ENCODE results near the gene NOTUM. TPM values are rescaled to one million over a fixed set of nuclear protein-coding genes. Genes with fewer than 3 reads are reported as not detected.

The NOTUM gene
- total RNA-seq, 1 donor from 2014 or later, result 0.60 TPM

GRCh38 chr17:81926451-81927151 lies 34.4 kb downstream of the NOTUM start:
- H3K4me3 Mint-ChIP-seq (ENCODE audit: low read depth), result peak overlapping the region; percentile 86
- peaks cover 27% of the 10 kb centered on the region for H3K4me1 Mint-ChIP-seq (ENCODE audit: low read depth)
- TF ChIP-seq, protein P1, sequence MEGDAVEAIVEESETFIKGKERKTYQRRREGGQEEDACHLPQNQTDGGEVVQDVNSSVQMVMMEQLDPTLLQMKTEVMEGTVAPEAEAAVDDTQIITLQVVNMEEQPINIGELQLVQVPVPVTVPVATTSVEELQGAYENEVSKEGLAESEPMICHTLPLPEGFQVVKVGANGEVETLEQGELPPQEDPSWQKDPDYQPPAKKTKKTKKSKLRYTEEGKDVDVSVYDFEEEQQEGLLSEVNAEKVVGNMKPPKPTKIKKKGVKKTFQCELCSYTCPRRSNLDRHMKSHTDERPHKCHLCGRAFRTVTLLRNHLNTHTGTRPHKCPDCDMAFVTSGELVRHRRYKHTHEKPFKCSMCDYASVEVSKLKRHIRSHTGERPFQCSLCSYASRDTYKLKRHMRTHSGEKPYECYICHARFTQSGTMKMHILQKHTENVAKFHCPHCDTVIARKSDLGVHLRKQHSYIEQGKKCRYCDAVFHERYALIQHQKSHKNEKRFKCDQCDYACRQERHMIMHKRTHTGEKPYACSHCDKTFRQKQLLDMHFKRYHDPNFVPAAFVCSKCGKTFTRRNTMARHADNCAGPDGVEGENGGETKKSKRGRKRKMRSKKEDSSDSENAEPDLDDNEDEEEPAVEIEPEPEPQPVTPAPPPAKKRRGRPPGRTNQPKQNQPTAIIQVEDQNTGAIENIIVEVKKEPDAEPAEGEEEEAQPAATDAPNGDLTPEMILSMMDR (IDR thresholded peaks at IDR 0.05; ENCODE audit: unreplicated experiment), result no peak
- peak; percentile 55 for DNase-seq (ENCODE audit: low spot score, unreplicated experiment)
- H3K36me3 Mint-ChIP-seq (ENCODE audit: insufficient read depth), result no peaks in the 10 kb centered on the region
- peak overlapping the region; percentile 99 for H3K27ac Mint-ChIP-seq
- H3K9me3 Mint-ChIP-seq (ENCODE audit: low read depth), result no peaks in the 10 kb centered on the region
- H3K27me3 Mint-ChIP-seq, result peaks cover 3% of the 10 kb centered on the region

GRCh38 chr17:81925860-81926450 lies 35.0 kb downstream of the NOTUM start:
- Mint-ChIP-seq H3K4me3 (ENCODE audit: low read depth) (peak overlapping the region; percentile 86), H3K27ac (peak overlapping the region; percentile 99), H3K27me3 (peaks cover under 1% of the 10 kb centered on the region), H3K36me3 (ENCODE audit: insufficient read depth) (peaks cover 3% of the 10 kb centered on the region), H3K4me1 (ENCODE audit: low read depth) (peaks cover 27% of the 10 kb centered on the region), H3K9me3 (ENCODE audit: low read depth) (no peaks in the 10 kb centered on the region)
- no peak for DNase-seq (ENCODE audit: low spot score, unreplicated experiment)
- TF ChIP-seq, protein P1 (IDR thresholded peaks at IDR 0.05; ENCODE audit: unreplicated experiment), result no peak

DNA sequence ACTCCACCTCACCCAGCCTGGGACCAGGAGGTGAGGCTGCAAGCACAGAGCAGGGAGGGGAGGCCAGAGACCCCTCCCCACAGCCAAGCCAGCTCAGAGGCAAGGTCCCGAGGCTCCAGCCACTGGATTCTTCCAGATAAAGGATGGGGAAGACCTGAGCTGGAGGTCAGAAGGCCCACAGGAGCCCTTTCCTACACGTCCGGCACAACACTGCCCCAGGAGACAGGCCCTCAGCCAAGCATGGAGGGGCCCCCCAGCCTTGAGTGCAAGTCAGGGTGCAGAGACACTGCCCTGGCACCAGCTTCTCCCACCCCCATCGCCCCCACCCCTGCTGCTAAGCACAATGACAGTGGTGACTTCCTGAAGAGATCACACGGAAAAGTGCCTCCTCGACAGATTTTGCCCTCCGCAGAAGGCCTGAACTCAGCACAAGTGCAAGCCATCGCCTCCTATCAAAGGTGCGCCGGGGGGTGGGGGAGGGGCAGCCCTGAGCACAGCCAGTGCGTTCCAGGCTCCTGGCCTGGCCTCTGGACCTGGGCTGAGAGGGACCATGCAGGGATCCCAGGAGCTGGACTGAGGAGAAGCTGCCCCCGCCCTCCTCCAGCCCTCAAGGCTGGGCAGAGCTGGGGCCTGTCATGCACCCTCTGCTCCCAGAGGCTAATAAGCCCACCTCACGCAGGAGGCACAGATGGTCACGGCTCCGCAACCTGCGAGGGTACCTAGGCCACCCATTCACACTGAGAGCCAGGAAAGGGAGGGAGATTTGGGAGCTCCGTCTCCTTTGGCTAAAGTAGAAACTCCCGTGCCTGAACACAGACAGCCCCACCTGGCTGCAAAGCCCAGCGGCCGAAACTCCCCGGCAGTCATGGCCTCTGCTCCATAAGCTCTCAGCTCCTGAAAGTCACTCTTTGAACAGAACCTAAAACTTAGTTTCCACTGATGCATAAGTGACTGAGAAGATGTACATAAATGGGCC lies 36.1 kb downstream of the NOTUM start:
- no peaks in the 10 kb centered on the region for H3K9me3 Mint-ChIP-seq (ENCODE audit: low read depth)
- no peaks in the 10 kb centered on the region for H3K27me3 Mint-ChIP-seq
- peaks cover 4% of the 10 kb centered on the region for H3K36me3 Mint-ChIP-seq (ENCODE audit: insufficient read depth)
- peak overlapping the region; percentile 99 for H3K27ac Mint-ChIP-seq
- peaks cover 27% of the 10 kb centered on the region for H3K4me1 Mint-ChIP-seq (ENCODE audit: low read depth)
- H3K4me3 Mint-ChIP-seq (ENCODE audit: low read depth), result peak overlapping the region; percentile 86
- TF ChIP-seq, protein P1 (IDR thresholded peaks at IDR 0.05; ENCODE audit: unreplicated experiment), result no peak
- DNase-seq (ENCODE audit: low spot score, unreplicated experiment), result no peak

GRCh38 chr17:81923302-81924260 lies 37.4 kb downstream of the NOTUM start:
- Mint-ChIP-seq H3K4me1 (ENCODE audit: low read depth) (peaks cover 26% of the 10 kb centered on the region), H3K4me3 (ENCODE audit: low read depth) (peak overlapping the region; percentile 67), H3K27me3 (no peaks in the 10 kb centered on the region), H3K27ac (peak overlapping the region; percentile 96), H3K36me3 (ENCODE audit: insufficient read depth) (peaks cover 7% of the 10 kb centered on the region), H3K9me3 (ENCODE audit: low read depth) (no peaks in the 10 kb centered on the region)
- TF ChIP-seq, protein P1 (IDR thresholded peaks at IDR 0.05; ENCODE audit: unreplicated experiment), result no peak
- DNase-seq (ENCODE audit: low spot score, unreplicated experiment), result peak; percentile 52
